ENCODE measurements around the gene SMCO4.
"Not testable (repeated sequence)": the region's sequence is repeated elsewhere in the genome, so short reads cannot be mapped to it uniquely, and the experiment has no call there.

SMCO4 gene

GRCh38 chr11:93464927-93465540, 78.2 kb downstream of the SMCO4 start:
- ChIA-PET CTCF (no interaction called here), POLR2A (no interaction called here)
- no peak for DNase-seq (ENCODE audit: extremely low spot score)
- TF ChIP-seq PKNOX1 (IDR thresholded peaks at IDR 0.05): no peak
- TF ChIP-seq BHLHE40 (IDR thresholded peaks at IDR 0.05; ENCODE audit: borderline replicate concordance): no peak
- no peak for TF ChIP-seq ARNT (IDR thresholded peaks at IDR 0.05)
- TF ChIP-seq FOXK2 (IDR thresholded peaks at IDR 0.05): no peak
- TF ChIP-seq SP1 (IDR thresholded peaks at IDR 0.05): no peak
- TF ChIP-seq FOXM1 (IDR thresholded peaks at IDR 0.05; ENCODE audit: borderline replicate concordance): no peak
- TF ChIP-seq L3MBTL2 (conservative IDR thresholded peaks at IDR 0.05): no peak
- no peak for TF ChIP-seq TARDBP (IDR thresholded peaks at IDR 0.05)
- no peak for TF ChIP-seq NFRKB (IDR thresholded peaks at IDR 0.05)
- no peak for TF ChIP-seq ZNF384 (IDR thresholded peaks at IDR 0.05)
- TF ChIP-seq ELF4 (IDR thresholded peaks at IDR 0.05): no peak
- TF ChIP-seq LEF1 (IDR thresholded peaks at IDR 0.05; ENCODE audit: borderline replicate concordance): no peak
- TF ChIP-seq FOXA1 (IDR thresholded peaks at IDR 0.05): no peak
- no peak for TF ChIP-seq SUZ12 (IDR thresholded peaks at IDR 0.05)
- no peak for TF ChIP-seq HDGF (IDR thresholded peaks at IDR 0.05; ENCODE audit: borderline replicate concordance)
- no peak for TF ChIP-seq CTBP1 (IDR thresholded peaks at IDR 0.05; ENCODE audit: borderline replicate concordance)

GRCh38 chr11:93463666-93464065, 79.5 kb downstream of the SMCO4 start:
- DNase-seq (ENCODE audit: extremely low spot score); CTCF ChIA-PET; POLR2A ChIA-PET: not testable (repeated sequence)

GRCh38 chr11:93458286-93458685, 84.9 kb downstream of the SMCO4 start:
- no peak for TF ChIP-seq HDGF (IDR thresholded peaks at IDR 0.05; ENCODE audit: borderline replicate concordance)
- no peak for TF ChIP-seq PKNOX1 (IDR thresholded peaks at IDR 0.05)
- no peak for TF ChIP-seq SP1 (IDR thresholded peaks at IDR 0.05)
- CTCF ChIA-PET: no interaction called here
- no peak for DNase-seq (ENCODE audit: extremely low spot score)
- POLR2A ChIA-PET: no interaction called here

- TF ChIP-seq HDGF (IDR thresholded peaks at IDR 0.05; ENCODE audit: borderline replicate concordance) (no peak), TARDBP (IDR thresholded peaks at IDR 0.05) (no peak), ZNF384 (IDR thresholded peaks at IDR 0.05) (no peak), FOXA1 (IDR thresholded peaks at IDR 0.05) (no peak)
- POLR2A ChIA-PET: no interaction called here
- DNase-seq (ENCODE audit: extremely low spot score): no peak
- CTCF ChIA-PET: no interaction called here
Observed at GRCh38 chr11:93444617-93445073, 98.5 kb downstream of the SMCO4 start.

GRCh38 chr11:93443232-93443631, 100.0 kb downstream of the SMCO4 start:
- POLR2A ChIA-PET; DNase-seq (ENCODE audit: extremely low spot score); CTCF ChIA-PET: not testable (repeated sequence)

GRCh38 chr11:93432247-93432646, 110.9 kb downstream of the SMCO4 start:
- no peak for DNase-seq (ENCODE audit: extremely low spot score)
- no peak for TF ChIP-seq FOXK2 (IDR thresholded peaks at IDR 0.05)
- TF ChIP-seq ZNF384 (IDR thresholded peaks at IDR 0.05): no peak
- no peak for TF ChIP-seq PKNOX1 (IDR thresholded peaks at IDR 0.05)
- TF ChIP-seq TARDBP (IDR thresholded peaks at IDR 0.05): no peak
- no peak for TF ChIP-seq SUZ12 (IDR thresholded peaks at IDR 0.05)
- TF ChIP-seq HDGF (IDR thresholded peaks at IDR 0.05; ENCODE audit: borderline replicate concordance): no peak
- TF ChIP-seq L3MBTL2 (conservative IDR thresholded peaks at IDR 0.05): no peak
- no peak for TF ChIP-seq CTBP1 (IDR thresholded peaks at IDR 0.05; ENCODE audit: borderline replicate concordance)
- no peak for TF ChIP-seq FOXA1 (IDR thresholded peaks at IDR 0.05)
- TF ChIP-seq ELF4 (IDR thresholded peaks at IDR 0.05): no peak
- no peak for TF ChIP-seq FOXM1 (IDR thresholded peaks at IDR 0.05; ENCODE audit: borderline replicate concordance)
- TF ChIP-seq SP1 (IDR thresholded peaks at IDR 0.05): no peak
- no peak for TF ChIP-seq NFRKB (IDR thresholded peaks at IDR 0.05)
- TF ChIP-seq ARNT (IDR thresholded peaks at IDR 0.05): no peak
- TF ChIP-seq BHLHE40 (IDR thresholded peaks at IDR 0.05; ENCODE audit: borderline replicate concordance): no peak
- no peak for TF ChIP-seq LEF1 (IDR thresholded peaks at IDR 0.05; ENCODE audit: borderline replicate concordance)
- ChIA-PET POLR2A (no interaction called here), CTCF (no interaction called here)

Data from HEK293T (cell line).